HCT116 (cell line): ENCODE measurements around the gene LAMC3. TPM values are rescaled to one million over a fixed set of nuclear protein-coding genes. Genes with fewer than 3 reads are reported as not detected.

Experiments used
- ATAC-seq: fragments of 200-7000 bp; cut with Tn5 transposase; 2 replicates; pipeline ENCODE4 v1.9.1; 2020; ENCODE audit warnings: mild to moderate bottlenecking, moderate library complexity
- BruUV-seq: library from RNA; stranded (reverse); fragments of 400-500 nt; replicated peaks from 2 replicates; lab custom pipeline; 2021; lab: Mats Ljungman, UMichigan
- CTCF ChIA-PET: fragments of 300-600 bp; sonication (Branson Sonifier 250); formaldehyde crosslinking; loops from one replicate; lab custom pipeline; 2021; ENCODE audit warnings: antibody characterized with exemption; lab: Charles Lee
- POLR2A ChIA-PET: fragments of 300-600, 350-600 bp; sonication (Branson Sonifier 250); formaldehyde crosslinking; loops from one replicate; lab custom pipeline; 2021; ENCODE audit warnings: antibody characterized with exemption; lab: Charles Lee
- RAD21 ChIA-PET, 2 experiments: fragments of 300-600 bp; sonication (Branson Sonifier 250); formaldehyde crosslinking; loops; one replicate each; lab custom pipeline; 2023; ENCODE audit warnings: low total read pairs in 2 of 2; ENCODE audit not compliant: uncharacterized antibody in 2 of 2, unreplicated experiment in 2 of 2, low non-redundant PET in 1 of 2; lab: Charles Lee
- DNase-seq: peaks from one replicate; pipeline ENCODE4 v3.0.0-alpha.2; 2010; ENCODE audit warnings: low read depth, low spot score
- H2AFZ ChIP-seq: fragments of 200-600 bp; shearing (Covaris generic), sonication (generic); 2 replicates; pipeline ENCODE4 v1.6.1; 2017; ENCODE audit warnings: low read depth, mixed run types, mixed read lengths, antibody characterized with exemption, low read length; ENCODE audit not compliant: poor library complexity, severe bottlenecking
- H3K27ac ChIP-seq: 2 replicates; pipeline ENCODE4 v1.5.1; 2012; ENCODE audit warnings: low read depth, low read length
- H3K27me3 ChIP-seq: fragments of 200-600 bp; sonication (generic); 2 replicates; pipeline ENCODE4 v1.6.1; 2016; ENCODE audit warnings: mixed run types, low read length, mixed read lengths; ENCODE audit not compliant: insufficient read depth
- H3K36me3 ChIP-seq, 2 experiments: fragments of 200-500 bp in 1 of 2; fragments of 200-600 bp in 1 of 2; sonication (Bioruptor generic) in 1 of 2; sonication (generic) in 1 of 2; 2 replicates each; pipeline versions ENCODE4 v1.5.1 to v1.6.1; 2014 to 2016; ENCODE audit warnings: low read length in 2 of 2, inconsistent platforms in 1 of 2, mixed read lengths in 1 of 2, mixed run types in 1 of 2; ENCODE audit not compliant: insufficient read depth in 2 of 2, control insufficient read depth in 1 of 2
- H3K4me1 ChIP-seq, 2 experiments: fragments of 200-600 bp in 1 of 2; sonication (generic) in 1 of 2; 2 replicates each; pipeline versions ENCODE4 v1.5.1 to v1.6.1; 2012 to 2017; ENCODE audit warnings: low read length in 2 of 2, inconsistent platforms in 1 of 2, mild to moderate bottlenecking in 1 of 2, mixed read lengths in 1 of 2, mixed run types in 1 of 2, moderate library complexity in 1 of 2; ENCODE audit not compliant: insufficient read depth in 2 of 2, control insufficient read depth in 1 of 2
- H3K4me2 ChIP-seq: fragments of 200-600 bp; sonication (generic); 2 replicates; pipeline ENCODE4 v1.6.1; 2017; ENCODE audit warnings: mixed run types, low read length, mixed read lengths
- H3K4me3 ChIP-seq, 2 experiments: fragments of 200-600 bp in 1 of 2; sonication (generic) in 1 of 2; replicated peaks in 1 of 2; 2 replicates each; pipeline ENCODE4 v1.5.1; 2011 to 2016; ENCODE audit warnings: low read length in 2 of 2, control low read depth in 1 of 2, low read depth in 1 of 2, mild to moderate bottlenecking in 1 of 2, mixed read lengths in 1 of 2, mixed run types in 1 of 2
- H3K79me2 ChIP-seq: fragments of 200-600 bp; sonication (generic); 2 replicates; pipeline ENCODE4 v1.6.1; 2017; ENCODE audit warnings: mild to moderate bottlenecking, mixed run types, low read length, moderate library complexity, mixed read lengths; ENCODE audit not compliant: insufficient read depth
- H3K9ac ChIP-seq: fragments of 200-600 bp; sonication (generic); 2 replicates; pipeline ENCODE4 v1.6.1; 2016; ENCODE audit warnings: low read length, mixed read lengths
- H3K9me2 ChIP-seq: fragments of 200-600 bp; sonication (generic), shearing (Covaris generic); 2 replicates; pipeline ENCODE4 v1.6.1; 2017; ENCODE audit warnings: mixed run types, mild to moderate bottlenecking, moderate library complexity; ENCODE audit not compliant: insufficient read depth
- H3K9me3 ChIP-seq, 2 experiments: fragments of 200-500 bp in 1 of 2; fragments of 200-600 bp in 1 of 2; sonication (Bioruptor generic) in 1 of 2; sonication (generic) in 1 of 2; 2 replicates each; pipeline ENCODE4 v1.6.1; 2014 to 2017; ENCODE audit warnings: low read length in 2 of 2, mixed read lengths in 2 of 2, inconsistent platforms in 1 of 2, low read depth in 1 of 2, mild to moderate bottlenecking in 1 of 2, mixed run types in 1 of 2, moderate library complexity in 1 of 2; ENCODE audit not compliant: control insufficient read depth in 1 of 2, insufficient read depth in 1 of 2
- H4K20me1 ChIP-seq: fragments of 200-600 bp; sonication (generic), shearing (Covaris generic); 2 replicates; pipeline ENCODE4 v1.6.1; 2017; ENCODE audit warnings: mixed run types, mild to moderate bottlenecking, moderate library complexity; ENCODE audit not compliant: insufficient read depth
- ATF3 ChIP-seq: IDR thresholded peaks from 2 replicates; pipeline ENCODE4 v1.6.1; 2012
- CBX3 ChIP-seq: IDR thresholded peaks from 2 replicates; pipeline ENCODE4 v1.6.1; 2012; ENCODE audit warnings: low read depth
- ELF1 ChIP-seq: IDR thresholded peaks from 2 replicates; pipeline ENCODE4 v1.6.1; 2012; ENCODE audit warnings: low read depth, borderline replicate concordance
- EZH2 ChIP-seq: fragments of 200-600 bp; sonication (generic); IDR thresholded peaks from 2 replicates; pipeline ENCODE4 v1.6.1; 2017; ENCODE audit warnings: antibody characterized with exemption, mixed run types
- EZH2phosphoT487 ChIP-seq: fragments of 200-600 bp; IDR thresholded peaks from 2 replicates; pipeline ENCODE4 v1.6.1; 2018; ENCODE audit warnings: antibody characterized with exemption, borderline replicate concordance
- FOSL1 ChIP-seq: IDR thresholded peaks from 2 replicates; pipeline ENCODE4 v1.6.1; 2012; ENCODE audit warnings: low read depth
- POLR2AphosphoS5 ChIP-seq: IDR thresholded peaks from 2 replicates; pipeline ENCODE4 v1.6.1; 2011; ENCODE audit warnings: mild to moderate bottlenecking, low read depth, low read length, moderate library complexity
- RAD21 ChIP-seq: IDR thresholded peaks from 2 replicates; pipeline ENCODE4 v1.6.1; 2012; ENCODE audit warnings: low read depth, mild to moderate bottlenecking
- SIN3A ChIP-seq: IDR thresholded peaks from 2 replicates; pipeline ENCODE4 v1.6.1; 2012; ENCODE audit warnings: low read depth
- SP1 ChIP-seq: IDR thresholded peaks from 2 replicates; pipeline ENCODE4 v1.6.1; 2012; ENCODE audit warnings: low read depth
- ZBTB33 ChIP-seq: IDR thresholded peaks from 2 replicates; pipeline ENCODE4 v1.6.1; 2011; ENCODE audit warnings: mild to moderate bottlenecking, low read length, moderate library complexity; ENCODE audit not compliant: insufficient replicate concordance; ENCODE audit errors: extremely low read depth
- ZNF274 ChIP-seq: fragments of 200-500 bp; sonication (Bioruptor generic); IDR thresholded peaks from 2 replicates; pipeline ENCODE4 v1.6.1; 2014; ENCODE audit warnings: mild to moderate bottlenecking, low read depth, low read length, inconsistent platforms
- intact Hi-C: fragments of 100-400 bp; cut with micrococcal nuclease; formaldehyde crosslinking; loops from 2 replicates; pipeline ENCODE4 v1.10.0; 2022
- total RNA-seq: library from RNA; stranded (reverse); gene quantifications from one replicate; pipeline ENCODE4 v1.2.1, GENCODE V29; 2021; ENCODE audit not compliant: unreplicated experiment

The LAMC3 gene
- total RNA-seq, 1 experiment from 2014 or later = 7.7 TPM

- BruUV-seq = no TSS peak
- TF ChIP-seq FOSL1 (no peak), ELF1 (no peak), ZNF274 (no peak)
- Histone ChIP-seq H3K4me3 (no peak overlapping the region), H3K79me2 (no peaks in the 10 kb centered on the region), H2AFZ (no peak overlapping the region), H3K27ac (no peak overlapping the region), H3K9ac (no peak overlapping the region), H4K20me1 (no peaks in the 10 kb centered on the region), H3K4me2 (no peak overlapping the region), H3K9me3 (no peaks in the 10 kb centered on the region), H3K4me1 (no peaks in the 10 kb centered on the region), H3K36me3 (no peaks in the 10 kb centered on the region), H3K27me3 (peaks cover 3% of the 10 kb centered on the region; the same call in 1 of the 2 replicates), H3K9me2 (no peaks in the 10 kb centered on the region)
- ATAC-seq (no peak), DNase-seq (no peak)
- ChIA-PET CTCF (no interaction called here), RAD21 (no interaction called here), POLR2A (no interaction called here)
- intact Hi-C loops = no loop called here
Measured at GRCh38 chr9:130972277-130972956, 36.6 kb upstream of the LAMC3 start.

- H3K27me3 ChIP-seq = peaks cover 3% of the 10 kb centered on the region; the same call in 1 of the 2 replicates
- H3K27ac ChIP-seq = no peak overlapping the region
- no peak overlapping the region for H2AFZ ChIP-seq
- no peaks in the 10 kb centered on the region for H3K9me2 ChIP-seq
- H3K4me2 ChIP-seq = no peak overlapping the region
- no peak overlapping the region for H3K4me3 ChIP-seq
- intact Hi-C loops = no loop called here
- H3K36me3 ChIP-seq = no peaks in the 10 kb centered on the region
- ATAC-seq (no peak), DNase-seq (no peak)
- no TSS peak for BruUV-seq
- RAD21 ChIA-PET = no interaction called here
- no peaks in the 10 kb centered on the region for H3K79me2 ChIP-seq
- H4K20me1 ChIP-seq = no peaks in the 10 kb centered on the region
- H3K9me3 ChIP-seq = no peaks in the 10 kb centered on the region
- H3K9ac ChIP-seq = no peak overlapping the region
- no peaks in the 10 kb centered on the region for H3K4me1 ChIP-seq
- TF ChIP-seq ZBTB33 (no peak), CBX3 (no peak), EZH2phosphoT487 (no peak), SIN3A (no peak), ATF3 (no peak), RAD21 (no peak), SP1 (no peak), POLR2AphosphoS5 (no peak), EZH2 (no peak)
- POLR2A ChIA-PET = no interaction called here
- CTCF ChIA-PET = no interaction called here
Measured at GRCh38 chr9:130972957-130973685, 35.9 kb upstream of the LAMC3 start.
